ENCODE data around the gene ACCS.

Gene ACCS, protein sequence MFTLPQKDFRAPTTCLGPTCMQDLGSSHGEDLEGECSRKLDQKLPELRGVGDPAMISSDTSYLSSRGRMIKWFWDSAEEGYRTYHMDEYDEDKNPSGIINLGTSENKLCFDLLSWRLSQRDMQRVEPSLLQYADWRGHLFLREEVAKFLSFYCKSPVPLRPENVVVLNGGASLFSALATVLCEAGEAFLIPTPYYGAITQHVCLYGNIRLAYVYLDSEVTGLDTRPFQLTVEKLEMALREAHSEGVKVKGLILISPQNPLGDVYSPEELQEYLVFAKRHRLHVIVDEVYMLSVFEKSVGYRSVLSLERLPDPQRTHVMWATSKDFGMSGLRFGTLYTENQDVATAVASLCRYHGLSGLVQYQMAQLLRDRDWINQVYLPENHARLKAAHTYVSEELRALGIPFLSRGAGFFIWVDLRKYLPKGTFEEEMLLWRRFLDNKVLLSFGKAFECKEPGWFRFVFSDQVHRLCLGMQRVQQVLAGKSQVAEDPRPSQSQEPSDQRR

DNA sequence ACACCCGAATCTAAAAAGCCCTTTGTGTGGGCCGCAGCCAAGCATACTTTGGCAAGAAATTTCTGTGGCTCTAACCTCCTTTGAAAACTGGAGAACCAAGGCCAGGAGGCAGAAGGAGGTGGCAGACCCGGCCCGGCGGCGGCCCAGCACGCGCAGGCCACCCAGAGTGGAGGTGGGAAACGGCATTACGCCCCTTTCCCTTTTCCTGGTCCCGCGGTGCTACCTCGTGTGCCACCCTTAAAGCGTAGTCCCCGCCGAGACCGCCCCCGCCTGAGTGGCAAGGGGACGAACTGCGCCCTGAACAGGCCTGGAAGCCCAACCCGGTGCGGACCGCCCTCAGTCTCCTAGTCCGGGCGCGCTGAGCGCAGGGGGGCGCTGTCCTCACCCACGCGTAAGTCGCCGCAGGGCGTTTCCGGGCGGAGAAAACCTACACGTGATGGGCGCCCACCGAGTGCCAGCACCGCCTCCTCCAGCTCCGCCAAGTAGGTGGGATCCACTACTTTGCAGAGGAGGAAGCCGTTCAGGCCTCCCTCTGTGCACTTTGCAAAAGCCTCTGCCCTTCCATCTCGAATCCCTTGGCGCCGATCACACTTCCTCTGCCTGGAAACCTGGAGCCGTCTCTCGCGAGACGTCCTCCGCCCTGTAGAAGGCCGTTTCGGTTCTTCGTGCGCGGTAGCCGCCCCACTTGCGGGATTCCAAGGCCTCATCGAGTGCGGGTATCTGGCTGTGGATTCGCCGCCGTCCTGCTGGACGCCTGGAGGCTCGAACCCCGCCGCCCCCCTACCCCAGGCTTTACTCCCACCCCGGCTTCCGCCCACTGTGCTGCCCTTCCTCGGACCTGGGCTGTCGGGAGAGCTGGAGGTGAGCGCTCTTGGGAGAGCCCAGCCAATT, at the start of gene ACCS:
ACCS (plus strand) TSS at position 430 of the 891 bp plus-strand sequence. CDS start 1,358 bp downstream, outside the sequence.
- peak; percentile 64 to 74 for DNase-seq (ENCODE audit: low read depth in 2 of 2)

DNA sequence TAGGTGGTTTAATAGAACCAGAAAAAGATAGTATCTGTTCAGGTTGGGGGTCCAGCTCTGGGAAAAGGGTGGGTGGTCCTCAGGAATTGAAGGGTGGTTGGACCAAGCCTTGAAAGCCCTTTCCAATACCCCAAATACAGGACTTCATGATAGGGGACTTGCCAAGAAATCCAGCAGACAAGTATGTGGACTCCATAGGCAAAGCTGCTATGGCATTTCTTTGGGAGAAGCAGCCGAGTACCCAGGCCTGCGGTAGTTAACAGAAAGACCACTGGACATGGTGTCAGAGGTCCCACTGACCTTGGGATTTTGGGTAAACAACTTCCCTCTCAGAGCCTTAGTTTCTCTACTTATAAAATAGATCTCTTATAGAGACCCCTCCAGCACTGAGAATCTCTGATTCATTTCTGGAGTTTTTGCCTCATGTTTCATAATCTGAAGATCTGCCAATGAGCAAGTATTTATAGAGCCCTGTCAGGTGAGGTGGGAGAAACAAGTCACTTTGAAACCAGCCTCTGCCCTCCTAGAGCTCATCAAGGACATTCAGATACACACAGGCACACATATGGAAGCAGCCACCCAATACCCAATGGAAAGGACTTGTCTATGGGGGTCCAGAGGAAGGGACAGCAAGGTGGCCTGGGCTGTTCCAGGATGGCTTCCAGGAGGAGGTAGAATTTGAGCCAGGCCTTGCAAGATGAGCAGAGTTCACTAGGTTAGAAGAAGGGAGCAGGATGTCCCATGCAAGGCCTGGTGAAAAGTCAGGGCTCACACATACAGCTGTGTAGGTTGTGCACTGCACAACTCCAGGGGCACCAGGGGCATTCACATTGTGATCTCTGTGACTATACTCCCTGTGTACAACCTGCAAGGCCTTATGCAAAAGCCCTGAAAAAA, 49.3 kb upstream of the ACCS start:
- DNase-seq (ENCODE audit: low read depth in 2 of 2), result no peak

DNA sequence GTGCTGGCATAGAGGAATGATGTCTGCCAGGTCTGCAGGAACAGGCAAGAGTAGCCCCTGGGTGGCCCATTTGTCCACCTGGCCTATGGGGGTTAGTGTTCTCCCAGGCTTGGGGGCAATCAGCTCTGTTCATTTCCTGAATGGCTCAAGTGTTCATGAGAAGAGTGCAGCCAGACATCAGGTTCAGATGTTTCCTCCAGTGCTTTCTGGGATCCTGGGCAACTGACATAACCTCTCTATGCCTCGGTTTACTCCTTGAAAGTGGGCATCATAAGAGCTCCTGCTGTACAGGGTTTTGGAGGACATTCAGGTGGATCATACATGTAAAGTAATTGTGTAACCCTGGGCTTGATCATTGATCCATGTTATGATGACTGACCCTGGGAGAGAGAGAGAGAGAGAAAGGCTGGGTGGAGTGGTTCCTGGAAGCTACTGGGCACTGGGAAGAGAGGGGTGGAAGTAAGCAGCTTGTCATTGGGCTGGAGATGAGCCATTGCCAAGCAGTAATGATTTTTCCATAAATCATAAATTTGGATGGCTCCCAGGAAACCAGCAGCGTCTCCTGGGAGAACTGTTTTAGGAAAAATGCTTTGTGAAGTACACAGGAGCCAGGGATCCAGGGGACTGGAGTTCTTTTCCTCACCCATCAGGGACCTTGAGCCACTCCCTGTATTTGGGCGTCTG, 48.5 kb upstream of the ACCS start:
- no peak for DNase-seq (ENCODE audit: low read depth in 2 of 2)

DNA sequence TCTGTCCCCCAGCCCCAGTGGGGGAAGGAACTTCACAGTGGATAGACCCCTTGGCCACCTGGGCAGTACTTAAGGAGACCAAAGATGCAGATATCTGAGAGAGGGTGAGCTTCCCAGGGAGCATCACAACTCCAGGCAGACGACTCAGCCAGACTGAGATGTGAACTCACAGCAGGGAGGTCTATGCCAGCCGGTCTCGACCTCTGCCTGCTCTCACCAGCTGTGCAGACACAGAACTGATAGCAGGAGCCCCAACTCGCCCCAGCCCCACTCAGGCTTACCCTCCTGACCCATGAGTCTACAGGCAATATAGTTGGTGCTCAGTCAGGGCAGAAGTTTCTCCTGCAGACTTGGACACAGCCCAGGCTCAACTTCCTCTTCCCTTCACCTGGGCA, 47.9 kb upstream of the ACCS start:
- no peak for DNase-seq (ENCODE audit: low read depth in 2 of 2)

DNA sequence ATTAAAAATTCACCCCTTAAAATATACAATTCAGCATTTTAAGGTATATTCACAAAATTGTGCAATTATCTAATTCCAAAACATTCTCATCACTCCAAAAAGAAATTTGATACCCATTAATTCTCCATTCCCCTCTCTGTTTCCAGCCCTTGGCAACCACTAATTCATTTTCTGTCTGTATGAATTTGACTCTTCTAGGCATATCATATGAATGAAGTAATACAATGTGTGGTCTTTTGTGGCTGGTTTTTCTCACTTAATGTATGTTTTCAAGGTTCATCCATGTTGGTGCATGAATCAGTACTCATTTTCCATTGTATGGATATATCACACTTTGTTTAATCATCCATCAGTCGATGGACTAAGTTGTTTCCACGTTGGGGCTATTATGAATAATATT, 47.2 kb upstream of the ACCS start:
- no peak for DNase-seq (ENCODE audit: low read depth in 2 of 2)

DNA sequence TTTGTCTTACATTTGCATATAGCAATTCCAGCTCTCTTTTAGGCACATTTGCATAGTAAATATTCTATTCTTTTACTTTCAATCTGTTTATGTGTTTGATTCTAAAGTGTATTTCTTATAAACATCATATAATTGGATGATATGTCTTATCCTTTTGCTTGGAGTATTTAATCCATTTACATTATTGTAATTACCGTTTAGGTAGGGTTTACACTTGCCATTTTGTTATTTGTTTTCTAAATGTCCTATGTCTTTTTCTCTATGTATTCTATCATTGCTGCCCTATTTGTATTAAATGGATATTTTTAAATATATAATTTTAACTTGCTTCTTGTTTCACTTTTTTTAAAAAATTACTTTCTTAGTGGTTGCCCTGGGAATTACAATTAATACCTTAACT, 41.1 kb upstream of the ACCS start:
- DNase-seq (ENCODE audit: low read depth in 2 of 2), result no peak

DNA sequence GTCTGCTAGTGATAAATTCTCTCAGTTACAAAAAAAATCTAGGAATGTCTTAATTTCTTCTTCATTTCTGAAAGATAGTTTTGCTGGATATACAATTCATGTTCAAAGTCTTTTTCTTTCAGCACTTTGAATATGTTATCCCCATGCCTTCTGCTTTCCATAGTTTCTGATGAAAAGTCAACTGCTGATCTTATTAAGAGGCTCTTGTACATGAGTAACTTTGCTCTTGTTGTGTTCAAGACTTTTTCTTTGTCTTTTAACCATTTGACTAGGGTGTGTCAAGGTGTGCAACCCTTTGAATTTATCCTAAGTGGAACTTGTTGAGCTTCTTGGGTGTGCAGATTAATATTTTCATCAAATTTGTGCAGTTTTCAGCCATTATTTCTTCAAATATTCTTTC, 40.3 kb upstream of the ACCS start:
- DNase-seq (ENCODE audit: low read depth in 2 of 2), result no peak

DNA sequence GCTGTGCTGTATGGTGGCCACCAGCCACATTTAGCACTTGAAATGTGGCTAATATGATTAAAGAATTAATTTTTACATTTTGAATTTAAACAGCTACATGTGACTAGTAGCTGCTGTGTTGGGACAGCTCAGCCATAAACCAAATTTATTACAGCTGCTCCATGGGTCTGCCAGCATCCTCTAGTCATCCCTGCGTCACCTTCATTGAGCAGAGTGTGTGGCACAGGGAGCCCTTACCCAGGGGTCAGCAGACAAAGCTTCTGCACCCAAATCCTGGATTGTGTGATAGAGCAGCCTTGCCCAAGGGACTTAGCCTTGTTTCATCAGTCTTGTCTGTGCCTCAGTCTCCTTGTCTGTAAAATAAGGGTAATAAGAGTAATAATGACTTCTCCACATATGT, 37.7 kb upstream of the ACCS start:
- no peak for DNase-seq (ENCODE audit: low read depth in 2 of 2)

DNA sequence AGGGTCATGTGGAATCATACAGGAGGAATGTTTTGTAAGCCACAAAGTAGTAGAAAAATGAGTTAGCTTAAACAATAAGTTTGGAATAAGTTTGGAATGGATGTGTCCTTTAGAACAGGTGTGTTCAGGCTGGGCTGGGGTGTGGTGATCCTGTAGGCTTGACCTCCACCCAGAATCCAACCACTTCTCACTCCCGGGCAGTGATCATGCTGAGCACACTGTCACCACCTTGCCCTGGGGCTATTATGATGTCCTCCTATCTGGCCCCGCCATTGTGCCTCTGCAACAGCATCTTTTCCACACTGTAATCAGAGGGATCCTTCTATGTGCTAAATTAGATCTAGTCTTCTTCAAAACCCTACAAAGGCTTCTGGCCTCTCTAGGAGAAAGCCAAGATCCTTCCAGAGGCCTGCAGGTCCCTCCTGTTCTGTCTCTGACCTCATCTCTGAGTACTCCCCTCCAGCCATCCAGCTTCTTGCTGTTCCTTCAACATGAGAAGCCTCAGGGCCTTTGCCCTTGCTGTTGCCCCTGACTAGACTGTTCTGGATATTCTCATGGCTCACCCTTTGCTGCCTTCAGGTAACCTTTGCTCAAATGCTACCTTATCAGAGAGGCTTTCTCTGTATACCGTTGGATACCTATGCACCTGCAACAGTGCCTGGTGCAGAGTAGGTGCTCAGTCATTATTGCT, 37.1 kb upstream of the ACCS start:
- no peak for DNase-seq (ENCODE audit: low read depth in 2 of 2)

DNA sequence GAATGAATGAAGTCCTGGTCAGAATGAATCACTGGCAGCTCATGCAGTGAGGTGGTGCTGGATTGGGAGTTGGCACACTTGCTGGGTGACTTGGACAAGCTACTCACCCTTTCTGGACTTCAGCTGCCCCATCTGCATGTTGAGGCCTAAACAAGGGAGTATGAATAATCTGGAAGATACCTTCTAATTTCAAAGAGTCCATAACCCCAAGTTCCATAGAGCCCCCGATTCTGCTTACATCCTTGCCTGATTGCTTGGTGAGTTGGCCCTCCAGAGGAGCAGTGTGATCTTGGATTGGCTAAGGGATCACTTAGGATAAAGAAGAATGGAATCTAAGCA, 36.6 kb upstream of the ACCS start:
- no peak for DNase-seq (ENCODE audit: low read depth in 2 of 2)

DNA sequence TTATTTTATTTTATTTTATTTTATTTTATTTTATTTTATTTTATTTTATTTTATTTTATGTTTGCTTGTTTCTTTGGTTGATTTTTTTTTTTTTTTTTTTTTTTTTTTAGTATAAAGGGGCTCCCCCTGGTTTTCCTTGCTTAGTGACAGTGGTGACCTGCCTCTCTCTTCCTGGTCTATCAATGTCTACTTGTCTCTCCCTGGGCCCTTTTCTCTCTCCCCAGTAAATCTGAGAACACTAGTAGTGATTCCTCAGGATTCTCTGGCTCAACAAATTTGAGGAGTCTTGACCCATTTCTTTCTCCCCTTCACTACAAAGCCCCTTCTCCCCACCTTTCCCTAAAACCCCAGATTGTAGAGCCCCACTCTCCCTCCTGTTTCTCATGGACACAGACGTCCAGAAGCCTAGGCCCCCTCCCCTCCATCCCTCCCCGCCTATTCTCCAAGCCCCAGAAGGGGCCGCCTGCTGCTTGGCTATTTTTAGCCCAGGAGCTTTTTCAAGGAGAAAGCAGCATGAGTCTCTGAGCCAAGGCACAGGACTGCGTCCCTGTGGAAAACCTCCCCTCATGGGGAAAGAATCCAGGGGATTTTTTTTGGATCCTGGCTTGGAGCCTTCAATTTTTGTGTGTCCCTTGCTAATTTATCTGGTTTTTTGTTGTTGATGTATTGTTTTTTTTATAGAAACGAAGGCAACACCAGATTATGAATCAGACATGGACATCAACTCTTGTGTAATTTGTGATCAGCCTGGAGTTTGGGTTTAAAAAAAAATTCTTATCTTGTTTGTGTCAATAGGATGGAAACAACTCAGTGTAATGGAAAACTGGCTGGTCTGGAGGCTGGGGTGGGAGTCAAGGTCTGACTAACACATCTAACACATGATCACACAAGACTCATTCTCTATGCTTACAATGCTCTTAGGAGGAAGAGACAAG, 35.8 kb upstream of the ACCS start:
- DNase-seq (ENCODE audit: low read depth in 2 of 2), result no peak

DNA sequence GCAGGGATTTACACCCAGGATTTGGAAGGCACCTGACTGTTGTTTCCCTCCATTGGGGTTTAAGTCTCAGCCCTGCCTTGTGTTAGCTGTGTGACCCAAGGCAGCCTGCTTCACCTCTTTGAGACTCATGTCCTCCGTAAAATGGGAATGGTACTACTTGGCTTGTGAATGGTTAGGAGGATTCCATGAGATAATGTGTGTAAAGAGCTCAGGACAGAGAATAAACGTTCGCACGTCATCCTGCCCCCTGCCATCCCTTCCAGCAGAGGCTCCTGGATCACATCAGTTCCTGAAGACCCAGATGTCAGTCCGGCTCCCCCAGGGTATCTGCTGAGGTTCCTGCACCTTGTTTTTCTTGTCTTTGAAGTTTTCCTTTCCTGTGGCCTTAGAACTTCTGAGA, 35.1 kb upstream of the ACCS start:
- DNase-seq (ENCODE audit: low read depth in 2 of 2), result no peak

DNA sequence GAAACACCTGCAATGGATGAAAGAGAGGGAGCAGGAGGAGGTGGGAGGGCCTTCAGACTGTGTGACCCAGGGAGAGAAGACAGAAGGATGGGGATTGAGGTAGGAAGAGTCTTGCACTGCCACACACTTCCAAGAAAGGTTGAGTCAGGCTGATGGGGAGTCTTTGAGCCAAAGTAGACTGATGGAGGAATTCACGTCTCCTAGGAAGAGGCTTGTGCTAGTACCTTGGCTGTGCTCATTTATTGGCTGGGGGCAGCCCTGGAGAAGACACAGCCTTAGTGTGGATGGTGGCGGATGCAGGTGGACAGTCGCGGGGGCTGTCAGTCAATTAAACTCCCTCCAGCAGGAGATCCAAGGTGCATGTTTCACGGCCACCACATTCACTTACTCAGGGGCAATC, 34.5 kb upstream of the ACCS start:
- DNase-seq (ENCODE audit: low read depth in 2 of 2), result no peak

DNA sequence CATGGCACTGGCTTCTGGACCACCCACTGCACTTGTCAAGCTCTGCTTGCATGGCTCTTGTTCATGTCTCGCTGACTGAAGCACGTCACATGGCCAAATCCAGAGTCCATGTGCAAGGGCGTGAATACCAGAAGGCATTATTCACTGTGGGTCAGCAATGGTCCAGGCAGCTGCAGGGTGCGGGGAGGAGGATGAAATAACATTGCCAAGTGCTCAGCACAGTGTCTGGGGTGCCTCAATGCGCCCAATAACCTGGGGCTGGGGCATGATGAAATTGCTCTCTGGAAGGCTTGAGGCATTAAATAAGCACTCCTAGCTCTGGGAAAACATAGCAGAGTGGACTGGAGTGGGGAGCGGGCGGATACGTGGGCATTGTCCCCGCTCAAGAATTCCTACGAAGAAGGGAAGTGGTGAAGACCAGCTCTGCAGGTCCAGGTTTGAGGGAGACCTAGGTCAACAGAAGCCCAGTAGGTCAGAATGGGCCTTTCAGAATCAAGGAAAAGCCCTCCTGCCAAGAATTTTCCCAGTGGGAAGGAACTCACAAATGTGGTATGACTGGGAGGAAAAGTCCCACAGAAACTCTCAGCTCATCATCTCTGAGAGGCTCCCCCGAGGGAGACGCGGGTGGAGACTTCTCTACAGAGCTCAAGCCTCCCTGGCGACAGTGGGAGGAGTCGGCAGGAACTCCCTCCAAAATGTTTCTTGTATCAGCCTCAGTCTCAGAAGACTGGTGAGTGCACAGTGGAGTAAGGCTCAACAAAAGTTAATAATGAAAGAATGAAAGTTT, 33.6 kb upstream of the ACCS start:
- no peak for DNase-seq (ENCODE audit: low read depth in 2 of 2)

DNA sequence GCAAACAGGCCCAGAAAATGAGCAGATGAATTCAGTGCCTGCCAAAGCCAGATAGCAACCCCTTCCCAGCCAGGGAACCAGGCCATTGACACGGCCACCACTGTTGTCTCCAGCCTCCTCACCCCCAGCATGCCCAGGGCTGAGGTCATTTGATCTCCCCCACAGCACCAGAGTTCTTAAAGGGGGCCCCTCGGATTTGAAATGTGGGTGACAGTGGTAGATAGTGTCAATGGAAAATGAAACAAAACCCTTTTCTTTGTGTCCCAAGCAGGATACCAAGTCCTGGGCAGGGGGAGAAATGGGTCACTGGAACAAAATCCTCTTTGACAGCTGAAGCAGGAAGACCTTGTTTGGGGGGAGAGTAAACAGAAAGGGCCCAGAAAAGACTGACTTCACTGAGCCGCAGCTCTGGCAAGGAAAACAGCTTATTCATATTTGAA, 32.6 kb upstream of the ACCS start:
- DNase-seq (ENCODE audit: low read depth in 2 of 2), result no peak

DNA sequence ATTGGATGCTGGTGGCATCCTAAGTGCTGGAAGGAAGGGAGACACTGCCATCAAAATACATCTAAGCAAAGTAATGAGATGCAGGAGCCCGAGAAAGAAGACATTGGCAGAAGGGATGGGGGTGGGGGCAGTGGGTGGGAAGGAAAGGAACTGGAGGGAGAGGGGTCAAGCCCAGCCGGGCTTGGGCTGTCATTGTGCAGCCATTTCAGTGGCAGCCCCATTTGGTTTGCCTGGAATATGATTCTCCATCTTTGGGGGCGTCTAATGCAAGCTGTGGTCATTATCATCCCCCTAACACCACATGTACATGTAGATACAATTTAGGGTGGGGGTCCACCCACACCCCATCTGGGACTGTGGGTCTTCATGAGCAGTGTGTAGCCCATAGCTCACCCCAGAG, 32.2 kb upstream of the ACCS start:
- DNase-seq (ENCODE audit: low read depth in 2 of 2), result no peak

DNA sequence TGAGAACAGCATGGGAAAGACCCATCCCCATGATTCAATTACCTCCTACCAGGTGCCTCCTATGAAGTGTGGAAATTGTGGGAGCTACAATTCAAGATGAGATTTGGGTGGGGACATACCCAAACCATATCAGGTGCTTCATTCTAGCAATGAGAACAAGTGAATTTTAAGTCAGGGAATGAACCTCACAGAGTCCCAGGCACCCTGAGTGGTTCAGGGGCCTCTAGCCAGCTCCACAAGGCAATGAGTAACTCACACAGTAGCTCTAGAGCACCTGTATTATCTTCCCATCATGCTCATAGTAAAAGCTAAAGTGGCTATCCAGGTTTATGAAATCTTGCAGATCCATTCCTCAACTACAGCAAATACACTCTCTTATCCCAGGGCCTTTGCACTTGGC, 31.4 kb upstream of the ACCS start:
- DNase-seq (ENCODE audit: low read depth in 2 of 2), result no peak

DNA sequence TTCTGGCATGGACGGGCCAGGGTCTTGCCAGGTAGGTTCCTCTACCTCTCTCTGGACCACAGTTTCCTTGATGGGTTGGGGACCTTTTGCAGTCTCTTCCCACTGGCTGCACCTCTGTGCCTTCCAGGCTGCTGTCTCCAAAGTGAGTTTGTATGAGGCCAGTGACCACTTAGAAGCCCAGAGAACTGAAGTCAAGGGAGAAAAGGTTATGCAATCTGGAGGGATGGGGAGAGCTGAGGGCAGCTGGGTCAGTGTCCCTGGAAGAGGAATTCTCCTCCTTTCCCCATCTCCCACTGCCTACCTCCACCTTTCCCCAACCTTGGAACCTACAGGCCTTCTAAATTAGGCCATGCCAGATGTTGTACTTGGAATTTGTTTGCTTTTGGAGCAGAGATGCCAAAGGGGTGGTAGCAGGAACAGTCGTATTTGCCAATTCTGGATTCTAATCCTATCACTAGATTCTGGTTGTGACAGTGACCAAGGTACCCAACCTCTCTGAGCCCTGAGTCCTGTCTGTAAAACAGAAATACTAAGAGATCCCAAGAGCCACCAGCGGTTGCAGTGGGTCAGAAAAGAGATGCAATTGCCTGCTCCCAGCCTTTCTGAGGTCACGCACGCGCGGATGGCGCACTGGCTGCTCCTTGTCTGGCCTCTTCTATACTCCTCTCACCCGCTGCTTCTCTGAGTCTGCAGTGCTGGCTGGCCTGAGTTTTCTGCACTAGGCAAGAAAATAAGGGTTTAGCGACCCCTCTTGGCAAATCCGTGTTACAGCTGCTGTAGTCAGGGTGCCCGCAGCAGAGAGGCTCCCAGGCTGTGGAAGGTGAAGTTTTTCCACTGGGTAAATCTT, 29.0 kb upstream of the ACCS start:
- peak in 1 of 2 donors; percentile 1 for DNase-seq (ENCODE audit: low read depth in 2 of 2)
